GM18519 (cell line): ENCODE data around the gene SLC1A4.

Experiments used
- ATAC-seq: cut with Tn5 transposase; IDR thresholded peaks from one replicate; pipeline ENCODE4 v1.9.1; 2021; ENCODE audit warnings: mild to moderate bottlenecking, moderate library complexity; ENCODE audit not compliant: unreplicated experiment, low FRiP score

The SLC1A4 gene

GRCh38 chr2:65069439-65069824, 80.2 kb downstream of the SLC1A4 start:
- ATAC-seq, result no peak

GRCh38 chr2:65070172-65070830, 81.1 kb downstream of the SLC1A4 start:
- no peak for ATAC-seq

- ATAC-seq, result no peak
Observed at GRCh38 chr2:65070856-65071255, 81.7 kb downstream of the SLC1A4 start.

GRCh38 chr2:65071499-65072180, 82.4 kb downstream of the SLC1A4 start:
- no peak for ATAC-seq

GRCh38 chr2:65072181-65072970, 83.2 kb downstream of the SLC1A4 start:
- ATAC-seq, result peak; percentile 62
